ENCODE results near the gene RPL14. TPM values are rescaled to one million over a fixed set of nuclear protein-coding genes. Genes with fewer than 3 reads are reported as not detected.
A peak's percentile ranks its signal among the peaks of the same experiment; 100 is the strongest.

The RPL14 gene
- total RNA-seq, 1 donor from 2014 or later: 1,554 TPM

DNA sequence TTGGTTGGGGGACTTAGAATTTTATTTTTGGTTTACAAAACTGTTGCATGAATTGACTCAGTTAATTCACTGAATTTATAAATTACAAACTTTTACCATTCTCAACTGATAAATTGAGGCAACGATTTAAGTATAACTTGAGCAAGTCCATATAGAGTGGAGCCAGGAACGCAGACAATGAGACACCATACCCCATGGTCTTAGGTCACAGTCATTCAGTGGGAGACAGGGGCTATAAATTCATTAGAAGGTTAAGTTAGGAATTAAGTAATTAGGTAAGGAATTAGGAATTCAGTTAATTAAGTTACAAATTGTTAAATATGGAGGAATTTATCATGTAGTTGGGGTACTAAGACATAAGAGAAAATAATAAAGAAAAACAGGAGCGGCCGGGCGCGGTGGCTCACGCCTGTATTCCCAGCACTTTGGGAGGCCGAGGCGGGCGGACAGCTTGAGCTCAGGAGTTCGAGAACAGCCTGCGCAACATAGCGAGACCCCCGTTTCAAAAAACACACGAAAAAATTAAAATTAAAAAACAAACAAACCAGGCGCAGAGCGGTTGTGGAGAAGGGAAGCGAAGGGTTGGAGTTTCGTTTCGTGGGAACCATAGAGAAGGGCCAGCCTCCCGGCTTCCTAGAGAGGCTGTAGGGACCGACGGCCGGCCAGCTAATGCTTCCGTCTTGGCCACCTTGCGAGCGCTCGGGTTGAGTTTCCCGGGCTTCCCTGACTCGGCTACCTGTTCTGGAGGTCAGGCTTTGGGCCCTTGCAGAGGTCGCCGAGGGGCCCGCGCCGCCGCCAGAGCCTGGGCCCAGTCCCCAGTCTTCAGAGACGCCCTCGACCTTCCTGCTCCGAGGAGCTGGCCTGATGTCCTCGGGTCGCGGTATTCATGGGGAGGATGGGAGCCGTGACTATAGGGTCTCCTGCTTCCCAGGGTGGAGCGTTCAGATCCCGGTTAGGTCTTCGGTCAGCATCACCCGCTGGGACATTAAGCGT lies 19.6 kb downstream of the RPL14 start, which contains the start of gene ZNF619:
Gene ZNF619, plus strand, starts transcription at position 645 of the 993 bp plus-strand sequence. CDS start 858 bp downstream, outside the sequence.
- intact Hi-C loops (cut with DNase I): no loop called here
- H3K27me3 ChIP-seq: no peaks in the 10 kb centered on the region
- ATAC-seq (peak; percentile 98), DNase-seq (peak; percentile 88)
- peak within 1 kb of the TSS; percentile 94 for H3K4me3 ChIP-seq
- no peaks in the 10 kb centered on the region for H3K9me3 ChIP-seq
- peaks cover 25% of the 10 kb centered on the region for H3K36me3 ChIP-seq
- TF ChIP-seq, protein P1, sequence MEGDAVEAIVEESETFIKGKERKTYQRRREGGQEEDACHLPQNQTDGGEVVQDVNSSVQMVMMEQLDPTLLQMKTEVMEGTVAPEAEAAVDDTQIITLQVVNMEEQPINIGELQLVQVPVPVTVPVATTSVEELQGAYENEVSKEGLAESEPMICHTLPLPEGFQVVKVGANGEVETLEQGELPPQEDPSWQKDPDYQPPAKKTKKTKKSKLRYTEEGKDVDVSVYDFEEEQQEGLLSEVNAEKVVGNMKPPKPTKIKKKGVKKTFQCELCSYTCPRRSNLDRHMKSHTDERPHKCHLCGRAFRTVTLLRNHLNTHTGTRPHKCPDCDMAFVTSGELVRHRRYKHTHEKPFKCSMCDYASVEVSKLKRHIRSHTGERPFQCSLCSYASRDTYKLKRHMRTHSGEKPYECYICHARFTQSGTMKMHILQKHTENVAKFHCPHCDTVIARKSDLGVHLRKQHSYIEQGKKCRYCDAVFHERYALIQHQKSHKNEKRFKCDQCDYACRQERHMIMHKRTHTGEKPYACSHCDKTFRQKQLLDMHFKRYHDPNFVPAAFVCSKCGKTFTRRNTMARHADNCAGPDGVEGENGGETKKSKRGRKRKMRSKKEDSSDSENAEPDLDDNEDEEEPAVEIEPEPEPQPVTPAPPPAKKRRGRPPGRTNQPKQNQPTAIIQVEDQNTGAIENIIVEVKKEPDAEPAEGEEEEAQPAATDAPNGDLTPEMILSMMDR (IDR thresholded peaks at IDR 0.05): no peak
- peaks cover 5% of the 10 kb centered on the region for H3K4me1 ChIP-seq
- peak within 1 kb of the TSS; percentile 88 for H3K27ac ChIP-seq

GRCh38 chr3:40477666-40478065 lies 20.5 kb downstream of the RPL14 start:
- H3K27ac ChIP-seq: peak overlapping the region; percentile 88
- peaks cover 33% of the 10 kb centered on the region for H3K36me3 ChIP-seq
- intact Hi-C loops (cut with DNase I): no loop called here
- no peaks in the 10 kb centered on the region for H3K9me3 ChIP-seq
- H3K4me1 ChIP-seq: peaks cover 5% of the 10 kb centered on the region
- no peak for DNase-seq
- no peaks in the 10 kb centered on the region for H3K27me3 ChIP-seq
- ATAC-seq: no peak
- H3K4me3 ChIP-seq: peak overlapping the region; percentile 94
- TF ChIP-seq, protein P1 (IDR thresholded peaks at IDR 0.05): no peak

- TF ChIP-seq, protein P1 (IDR thresholded peaks at IDR 0.05): no peak
- no peak overlapping the region for H3K27ac ChIP-seq
- no peak overlapping the region for H3K4me3 ChIP-seq
- no peak for DNase-seq
- intact Hi-C loops (cut with DNase I): no loop called here
- H3K36me3 ChIP-seq: peaks cover 52% of the 10 kb centered on the region
- ATAC-seq: no peak
- no peaks in the 10 kb centered on the region for H3K27me3 ChIP-seq
- no peaks in the 10 kb centered on the region for H3K4me1 ChIP-seq
- peaks cover 11% of the 10 kb centered on the region for H3K9me3 ChIP-seq
These were observed 30.0 kb downstream of the RPL14 start for GRCh38 chr3:40487172-40487571.

DNA sequence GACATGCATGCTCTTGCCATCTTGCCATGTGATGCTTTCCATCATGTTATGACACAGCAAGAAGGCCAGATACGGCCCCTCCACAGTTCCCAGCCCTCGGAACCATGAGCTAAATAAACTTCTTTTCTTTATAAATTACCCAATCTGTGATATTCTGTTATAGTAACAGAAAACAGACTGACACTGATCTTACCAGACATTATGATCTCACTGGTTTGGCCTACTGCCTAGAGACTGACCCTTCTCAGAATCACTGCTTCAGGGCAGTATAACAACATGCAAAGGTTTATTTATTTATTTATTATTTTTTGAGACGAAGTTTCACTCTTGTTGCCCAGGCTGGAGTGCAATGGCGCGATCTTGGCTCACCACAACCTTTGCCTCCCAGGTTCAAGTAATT lies 33.8 kb downstream of the RPL14 start:
- no peak for DNase-seq
- no peak for ATAC-seq
- Histone ChIP-seq H3K4me3 (no peak overlapping the region), H3K4me1 (no peaks in the 10 kb centered on the region), H3K27me3 (no peaks in the 10 kb centered on the region), H3K36me3 (peaks cover 22% of the 10 kb centered on the region), H3K9me3 (peaks cover 11% of the 10 kb centered on the region), H3K27ac (no peak overlapping the region)
- TF ChIP-seq, protein P1 (IDR thresholded peaks at IDR 0.05): no peak
- intact Hi-C loops (cut with DNase I): no loop called here

- Histone ChIP-seq H3K36me3 (no peaks in the 10 kb centered on the region), H3K4me3 (no peak overlapping the region), H3K27ac (no peak overlapping the region), H3K4me1 (no peaks in the 10 kb centered on the region), H3K9me3 (no peaks in the 10 kb centered on the region), H3K27me3 (no peaks in the 10 kb centered on the region)
- ATAC-seq (no peak), DNase-seq (no peak)
- TF ChIP-seq, protein P1 (IDR thresholded peaks at IDR 0.05): no peak
- intact Hi-C loops (cut with DNase I): no loop called here
These were observed 37.6 kb downstream of the RPL14 start for GRCh38 chr3:40494698-40495097.

Measured in upper lobe of right lung (tissue), 1 donor.